Bronchial epithelial cell (primary cell): ENCODE results near the gene MED12L. TPM values are rescaled to one million over a fixed set of nuclear protein-coding genes. Genes with fewer than 3 reads are reported as not detected.

ENCODE experiments used
- DNase-seq: peaks from one replicate; pipeline ENCODE4 v3.0.0-alpha.2; 2010; ENCODE audit warnings: low read depth
- FAIRE-seq: peaks from 2 replicates; lab custom pipeline; 2011; peaks lifted over from hg19 to GRCh38; lab: Jason Lieb, UNC
- H3K27me3 ChIP-seq: 2 replicates; pipeline ENCODE4 v1.5.1; 2011; ENCODE audit warnings: low read length; ENCODE audit not compliant: control insufficient read depth, insufficient read depth
- H3K36me3 ChIP-seq: 2 replicates; pipeline ENCODE4 v1.5.1; 2011; ENCODE audit warnings: low read length; ENCODE audit not compliant: control insufficient read depth, insufficient read depth
- H3K4me3 ChIP-seq: 2 replicates; pipeline ENCODE4 v1.5.1; 2011; ENCODE audit warnings: mild to moderate bottlenecking, low read depth, low read length, control low read depth
- CTCF ChIP-seq: IDR thresholded peaks from 2 replicates; pipeline ENCODE4 v1.5.1; 2011; ENCODE audit warnings: mild to moderate bottlenecking, moderate library complexity, low read length, control low read depth, inconsistent platforms; ENCODE audit not compliant: insufficient read depth, severe bottlenecking
- total RNA-seq: library from RNA; depleted of rRNA; stranded (reverse); fragments of >200 nt; gene quantifications from 2 replicates; pipeline ENCODE4 v1.2.1, GENCODE V29; 2014

Gene MED12L
- total RNA-seq, 1 donor from 2014 or later = 0.26 TPM

DNA sequence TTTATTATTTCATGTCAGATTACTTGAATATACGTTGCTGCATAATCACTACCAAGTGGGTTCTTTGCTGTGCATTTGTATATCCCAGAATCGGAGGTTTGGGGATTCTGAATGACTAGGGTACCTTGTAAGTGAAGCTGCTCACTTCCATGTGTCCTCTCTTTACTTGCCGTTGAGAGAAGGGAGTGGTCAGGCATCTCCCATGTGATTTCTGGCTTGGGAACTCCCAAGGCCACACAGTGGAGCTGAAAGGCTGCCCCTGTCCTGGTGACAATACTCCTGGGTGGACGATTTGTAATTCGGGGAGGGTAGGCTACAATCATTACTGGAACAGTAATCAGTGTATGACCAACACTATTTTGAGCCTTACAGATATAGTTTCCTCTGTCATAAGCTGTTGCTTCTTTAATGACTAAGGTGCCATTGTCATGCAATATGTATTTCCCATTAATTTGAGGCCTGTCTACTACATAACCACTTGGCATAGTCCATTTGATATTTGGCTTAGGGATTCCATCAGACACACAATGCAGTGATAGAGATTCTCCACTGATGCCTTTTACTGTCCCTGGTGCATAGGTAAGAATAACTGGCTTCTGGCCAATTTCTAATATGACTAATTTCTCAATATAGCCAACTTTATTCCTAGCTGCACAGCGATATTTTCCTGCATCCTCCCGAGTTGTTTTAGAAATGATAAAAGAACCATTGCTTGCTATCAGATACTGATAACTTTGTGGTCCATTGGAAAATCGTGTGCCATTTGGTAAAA lies 351.4 kb downstream of the MED12L start:
- FAIRE-seq = no peak
- TF ChIP-seq CTCF = no peak
- no peak overlapping the region for H3K4me3 ChIP-seq
- no peaks in the 10 kb centered on the region for H3K36me3 ChIP-seq
- no peaks in the 10 kb centered on the region for H3K27me3 ChIP-seq
- DNase-seq = no peak

DNA sequence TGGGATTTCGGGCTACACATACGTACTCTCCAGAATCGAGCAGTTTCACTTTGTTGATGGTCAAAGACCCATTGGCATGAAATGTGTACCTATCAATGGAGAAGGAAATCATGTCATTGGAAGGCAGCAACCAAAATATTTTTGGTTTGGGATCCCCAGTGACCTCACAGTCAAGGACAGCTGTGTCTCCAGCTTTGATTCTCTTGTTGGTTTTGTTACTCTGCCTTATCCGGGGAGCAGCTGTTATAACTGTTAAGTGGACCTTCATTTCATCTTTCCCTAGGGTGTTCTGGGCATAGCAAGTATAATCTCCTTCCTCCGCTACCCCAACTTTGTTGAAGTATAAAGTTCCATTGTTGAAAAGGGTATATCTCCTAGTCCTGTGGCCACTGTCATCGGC lies 352.4 kb downstream of the MED12L start:
- DNase-seq (no peak), FAIRE-seq (no peak)
- Histone ChIP-seq H3K27me3 (no peaks in the 10 kb centered on the region), H3K36me3 (no peaks in the 10 kb centered on the region), H3K4me3 (no peak overlapping the region)
- no peak for TF ChIP-seq CTCF

DNA sequence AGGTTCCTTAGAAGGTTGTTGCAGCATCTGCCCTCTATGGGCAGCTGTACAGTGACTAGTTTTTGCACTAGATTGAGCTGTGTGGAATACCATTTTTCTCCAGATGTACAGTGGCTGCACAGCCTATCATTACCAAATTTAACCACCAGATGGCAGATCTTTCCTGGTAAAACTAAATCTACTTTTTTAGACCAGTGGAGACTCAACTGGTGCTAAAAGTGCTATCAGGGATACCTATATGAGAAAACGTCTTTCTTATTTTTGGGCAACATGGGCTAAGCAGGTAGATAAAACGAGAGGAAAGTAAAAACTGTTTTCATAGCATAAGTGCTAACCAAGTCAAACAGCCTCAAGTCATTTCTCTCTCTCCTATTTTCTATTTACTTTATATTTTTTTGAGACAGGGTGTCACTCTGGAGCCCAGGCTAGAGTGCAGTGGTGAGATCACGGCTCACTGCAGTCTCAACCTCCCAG lies 354.2 kb downstream of the MED12L start:
- DNase-seq (peak; percentile 64), FAIRE-seq (no peak)
- peak; percentile 63 for TF ChIP-seq CTCF
- Histone ChIP-seq H3K4me3 (no peak overlapping the region), H3K36me3 (no peaks in the 10 kb centered on the region), H3K27me3 (no peaks in the 10 kb centered on the region)

DNA sequence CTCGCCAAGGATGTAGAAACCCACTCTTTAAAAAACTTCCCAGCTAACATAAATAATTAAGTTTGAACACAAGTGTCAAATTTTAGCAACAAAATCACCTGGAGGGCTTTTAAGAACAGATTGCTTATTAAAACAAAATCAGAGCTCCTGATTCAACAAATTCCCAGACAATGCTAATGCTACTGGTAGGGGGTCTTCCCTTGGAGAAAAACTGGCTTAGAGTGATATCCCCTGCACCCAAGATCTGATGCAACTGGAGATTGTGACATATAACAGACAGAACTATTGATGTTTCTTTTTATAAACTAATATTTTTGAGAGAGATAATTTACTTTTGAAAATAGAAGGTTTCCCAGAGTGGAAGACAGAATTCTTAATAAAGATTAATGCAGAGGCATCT lies 355.5 kb downstream of the MED12L start:
- Histone ChIP-seq H3K4me3 (no peak overlapping the region), H3K36me3 (no peaks in the 10 kb centered on the region), H3K27me3 (no peaks in the 10 kb centered on the region)
- FAIRE-seq = no peak
- no peak for DNase-seq
- no peak for TF ChIP-seq CTCF

DNA sequence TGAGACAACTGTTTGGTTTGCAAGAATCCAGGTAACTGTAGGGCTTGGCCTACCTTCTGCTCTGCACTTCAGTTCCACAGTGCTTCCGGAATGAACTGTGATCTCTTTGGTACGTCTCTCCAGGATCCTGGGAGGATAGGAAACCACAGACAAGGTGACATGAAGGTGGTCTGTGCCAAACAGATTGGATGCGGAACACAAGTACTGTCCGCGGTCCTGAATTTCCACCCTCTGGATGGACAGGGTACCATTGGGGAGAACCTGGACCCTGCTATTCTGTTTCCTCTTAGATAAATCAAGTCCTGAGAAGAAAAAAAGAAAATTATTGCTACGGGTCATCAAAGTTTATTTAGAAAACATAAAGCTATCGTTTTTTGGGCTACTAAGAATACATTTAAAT lies 358.1 kb downstream of the MED12L start:
- DNase-seq (no peak), FAIRE-seq (no peak)
- TF ChIP-seq CTCF = no peak
- Histone ChIP-seq H3K27me3 (no peaks in the 10 kb centered on the region), H3K36me3 (no peaks in the 10 kb centered on the region), H3K4me3 (no peak overlapping the region)
